HepG2 (cell line): ENCODE data around the gene SDE2. TPM values are rescaled to one million over a fixed set of nuclear protein-coding genes. Genes with fewer than 3 reads are reported as not detected.

ENCODE experiments used
- ATAC-seq: fragments of 200-7000 bp; cut with Tn5 transposase; 3 replicates; pipeline ENCODE4 v1.9.1; 2020; ENCODE audit warnings: mild to moderate bottlenecking, moderate library complexity
- BruUV-seq: library from RNA; stranded (reverse); fragments of 400-500 nt; replicated peaks from 2 replicates; lab custom pipeline; 2021; lab: Mats Ljungman, UMichigan
- CTCF ChIA-PET: fragments of 300-600 bp; formaldehyde crosslinking; extraction: SDS; loops from one replicate; lab custom pipeline; 2021; ENCODE audit warnings: low total read pairs, inconsistent platforms, low intra/inter-chr PET ratio; lab: Yijun Ruan, JAX
- POLR2A ChIA-PET: fragments of 350-600 bp; sonication (Branson Sonifier 250); formaldehyde crosslinking; loops from one replicate; lab custom pipeline; 2020; ENCODE audit warnings: antibody characterized with exemption, inconsistent platforms; lab: Yijun Ruan, JAX
- DNase-seq: peaks from one replicate; pipeline ENCODE4 v3.0.0-alpha.2; 2015; ENCODE audit warnings: low spot score
- FAIRE-seq: peaks from 3 replicates; lab custom pipeline; 2011; peaks lifted over from hg19 to GRCh38; lab: Jason Lieb, UNC
- H2AFZ ChIP-seq: one replicate; pipeline ENCODE4 v1.6.1; 2011; ENCODE audit warnings: low read length, inconsistent platforms
- H3K27ac ChIP-seq: fragments of 300-600 bp; 3 replicates; pipeline ENCODE4 v1.8.0; 2011; ENCODE audit warnings: mixed run types, mild to moderate bottlenecking, mixed read lengths, low read length, inconsistent platforms; ENCODE audit not compliant: insufficient read depth; ENCODE audit errors: extremely low read length
- H3K27me3 ChIP-seq, 2 experiments: fragments of 200-600 bp in 1 of 2; 2 replicates in 1 of 2; 3 replicates in 1 of 2; pipeline versions ENCODE4 v1.6.0 to v1.8.0; 2011; ENCODE audit warnings: low read length in 2 of 2, mild to moderate bottlenecking in 2 of 2, moderate library complexity in 2 of 2, inconsistent platforms in 1 of 2; ENCODE audit not compliant: insufficient read depth in 2 of 2, control insufficient read depth in 1 of 2
- H3K36me3 ChIP-seq, 2 experiments: fragments of 200-600 bp in 1 of 2; replicated peaks in 1 of 2; 2 replicates in 1 of 2; 3 replicates in 1 of 2; pipeline versions ENCODE4 v1.5.1 to v1.8.0; 2011; ENCODE audit warnings: low read length in 2 of 2, inconsistent platforms in 1 of 2; ENCODE audit not compliant: insufficient read depth in 2 of 2, control insufficient read depth in 1 of 2
- H3K4me1 ChIP-seq: 2 replicates; pipeline ENCODE4 v1.5.1; 2012; ENCODE audit warnings: low read length, inconsistent platforms; ENCODE audit not compliant: insufficient read depth
- H3K4me2 ChIP-seq: 2 replicates; pipeline ENCODE4 v1.6.0; 2011; ENCODE audit warnings: low read depth, low read length, inconsistent platforms
- H3K4me3 ChIP-seq, 3 experiments: fragments of 200-600 bp in 1 of 3; sonication (generic), shearing (Covaris generic) in 1 of 3; replicated peaks in 1 of 3; 2 replicates each; pipeline ENCODE4 v1.5.1; 2011 to 2016; ENCODE audit warnings: low read length in 3 of 3, inconsistent platforms in 2 of 3, low read depth in 2 of 3, mild to moderate bottlenecking in 2 of 3, control low read depth in 1 of 3, mixed read lengths in 1 of 3; ENCODE audit not compliant: insufficient read depth in 1 of 3
- H3K79me2 ChIP-seq: one replicate; pipeline ENCODE4 v1.6.1; 2011; ENCODE audit warnings: low read length, inconsistent platforms; ENCODE audit not compliant: insufficient read depth
- H3K9ac ChIP-seq: 2 replicates; pipeline ENCODE4 v1.6.0; 2011; ENCODE audit warnings: mild to moderate bottlenecking, low read depth, low read length, inconsistent platforms; ENCODE audit not compliant: insufficient read depth
- H3K9me3 ChIP-seq: 2 replicates; pipeline ENCODE4 v1.5.1; 2012; ENCODE audit warnings: mild to moderate bottlenecking, low read length
- H4K20me1 ChIP-seq: 2 replicates; pipeline ENCODE4 v1.6.0; 2011; ENCODE audit warnings: inconsistent platforms, mild to moderate bottlenecking, low read length, moderate library complexity; ENCODE audit not compliant: insufficient read depth
- MATR3 ChIP-seq: sonication (generic); formaldehyde crosslinking; IDR thresholded peaks from 2 replicates; pipeline ENCODE4 v1.4.0; 2020; ENCODE audit warnings: missing genetic modification reagents
- PHF5A ChIP-seq: IDR thresholded peaks from one replicate; pipeline ENCODE4 v1.6.1; 2018; ENCODE audit warnings: low read depth, missing genetic modification reagents; ENCODE audit not compliant: unreplicated experiment
- ZNF205 ChIP-seq: IDR thresholded peaks from 2 replicates; pipeline ENCODE4 v1.6.1; 2018; ENCODE audit warnings: missing biosample characterization, missing genetic modification reagents
- WGBS: methylation state at CpG from one replicate; pipeline ENCODE4 v1.1.6; 2017; ENCODE audit warnings: low lambda C conversion rate; 5-methylcytosine and 5-hydroxymethylcytosine counted together
- in situ Hi-C: cut with HindIII; loops from 2 replicates; pipeline ENCODE4 v1.10.0; 2017; ENCODE audit warnings: low pct_unique_long_range_greater_than_20kb; ENCODE audit not compliant: extremely low pct_ligation_motif_present
- intact Hi-C: fragments of 100-400 bp; cut with micrococcal nuclease; formaldehyde crosslinking; loops from one replicate; pipeline ENCODE4 v1.10.0; 2022; ENCODE audit not compliant: unreplicated experiment
- polyA plus RNA-seq, 8 experiments: library from polyadenylated mRNA; depleted of rRNA in 3 of 8; stranded (reverse) in 7 of 8; unstranded in 1 of 8; fragments of >200 nt; fragmentation: Illumina TruSeq in 4 of 8; extraction: Trizol in 4 of 8; gene quantifications; 2 replicates each; pipeline versions ENCODE4 v1.2.1 to v1.2.3, GENCODE V29; 2011 to 2016; ENCODE audit warnings: low read depth in 4 of 8, missing spikeins in 1 of 8, mixed read lengths in 1 of 8; ENCODE audit not compliant: insufficient read depth in 1 of 8
- total RNA-seq, 5 experiments: library from RNA; depleted of rRNA; stranded (reverse); fragments of >200 nt; fragmentation: Illumina TruSeq; extraction: Trizol; gene quantifications; 2 replicates each; pipeline ENCODE4 v1.2.3, GENCODE V29; 2016; ENCODE audit warnings: low read depth in 1 of 5
- TF ChIP-seq, protein P1 (sequence below): sonication (generic); formaldehyde crosslinking; IDR thresholded peaks from 2 replicates; pipeline ENCODE4 v1.4.0; 2020; ENCODE audit warnings: missing genetic modification reagents
- TF ChIP-seq, protein P2 (sequence below): sonication (generic); formaldehyde crosslinking; IDR thresholded peaks from 2 replicates; pipeline ENCODE4 v1.9.0; 2022; ENCODE audit warnings: missing genetic modification reagents, mild to moderate bottlenecking, borderline replicate concordance
- TF ChIP-seq, protein P3 (sequence below): sonication (generic); formaldehyde crosslinking; IDR thresholded peaks from 2 replicates; pipeline ENCODE4 v1.4.0; 2020; ENCODE audit warnings: mild to moderate bottlenecking, missing genetic modification reagents

Gene SDE2
- total and polyA plus RNA-seq, 2 of the 13 experiments (the other 11 are each of a cell fraction or from before 2014, with no cell fraction given), result 10.8 to 19.6 TPM

GRCh38 chr1:225950905-225951497, 48.1 kb downstream of the SDE2 start:
- ChIA-PET CTCF (no interaction called here), POLR2A (interaction anchor here (1.7 kb wide), 1 partner anchor 27 kb away, joined by 5 read pairs; the partner anchor contains the start of gene PYCR2)
- peaks cover 4 to 18% of the 10 kb centered on the region in 2 experiments; a peak in 4 of 5 replicates for H3K27me3 ChIP-seq
- no peaks in the 10 kb centered on the region for H4K20me1 ChIP-seq
- no peak overlapping the region for H3K9ac ChIP-seq
- peak overlapping the region in 1 of 3 experiments; percentile 17; a peak in 1 of 6 replicates for H3K4me3 ChIP-seq
- H2AFZ ChIP-seq, result no peak overlapping the region
- no peaks in the 10 kb centered on the region for H3K9me3 ChIP-seq
- WGBS, result 44% methylated on average over 9 of the region's 9 CpGs
- peak overlapping the region; percentile 53 for H3K4me2 ChIP-seq
- H3K4me1 ChIP-seq, result peaks cover 23% of the 10 kb centered on the region
- no peaks in the 10 kb centered on the region for H3K36me3 ChIP-seq
- TF ChIP-seq, protein P1, sequence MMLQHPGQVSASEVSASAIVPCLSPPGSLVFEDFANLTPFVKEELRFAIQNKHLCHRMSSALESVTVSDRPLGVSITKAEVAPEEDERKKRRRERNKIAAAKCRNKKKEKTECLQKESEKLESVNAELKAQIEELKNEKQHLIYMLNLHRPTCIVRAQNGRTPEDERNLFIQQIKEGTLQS, result no peak
- TF ChIP-seq, protein P2, sequence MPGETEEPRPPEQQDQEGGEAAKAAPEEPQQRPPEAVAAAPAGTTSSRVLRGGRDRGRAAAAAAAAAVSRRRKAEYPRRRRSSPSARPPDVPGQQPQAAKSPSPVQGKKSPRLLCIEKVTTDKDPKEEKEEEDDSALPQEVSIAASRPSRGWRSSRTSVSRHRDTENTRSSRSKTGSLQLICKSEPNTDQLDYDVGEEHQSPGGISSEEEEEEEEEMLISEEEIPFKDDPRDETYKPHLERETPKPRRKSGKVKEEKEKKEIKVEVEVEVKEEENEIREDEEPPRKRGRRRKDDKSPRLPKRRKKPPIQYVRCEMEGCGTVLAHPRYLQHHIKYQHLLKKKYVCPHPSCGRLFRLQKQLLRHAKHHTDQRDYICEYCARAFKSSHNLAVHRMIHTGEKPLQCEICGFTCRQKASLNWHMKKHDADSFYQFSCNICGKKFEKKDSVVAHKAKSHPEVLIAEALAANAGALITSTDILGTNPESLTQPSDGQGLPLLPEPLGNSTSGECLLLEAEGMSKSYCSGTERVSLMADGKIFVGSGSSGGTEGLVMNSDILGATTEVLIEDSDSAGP (CRISPR knock-in tag), result peak; percentile 34; the same call in 1 of the 2 replicates
- TF ChIP-seq PHF5A (CRISPR knock-in tag) (no peak), ZNF205 (CRISPR knock-in tag) (peak; percentile 70; the same call in 1 of the 2 replicates), MATR3 (CRISPR knock-in tag) (no peak)
- TF ChIP-seq, protein P3, sequence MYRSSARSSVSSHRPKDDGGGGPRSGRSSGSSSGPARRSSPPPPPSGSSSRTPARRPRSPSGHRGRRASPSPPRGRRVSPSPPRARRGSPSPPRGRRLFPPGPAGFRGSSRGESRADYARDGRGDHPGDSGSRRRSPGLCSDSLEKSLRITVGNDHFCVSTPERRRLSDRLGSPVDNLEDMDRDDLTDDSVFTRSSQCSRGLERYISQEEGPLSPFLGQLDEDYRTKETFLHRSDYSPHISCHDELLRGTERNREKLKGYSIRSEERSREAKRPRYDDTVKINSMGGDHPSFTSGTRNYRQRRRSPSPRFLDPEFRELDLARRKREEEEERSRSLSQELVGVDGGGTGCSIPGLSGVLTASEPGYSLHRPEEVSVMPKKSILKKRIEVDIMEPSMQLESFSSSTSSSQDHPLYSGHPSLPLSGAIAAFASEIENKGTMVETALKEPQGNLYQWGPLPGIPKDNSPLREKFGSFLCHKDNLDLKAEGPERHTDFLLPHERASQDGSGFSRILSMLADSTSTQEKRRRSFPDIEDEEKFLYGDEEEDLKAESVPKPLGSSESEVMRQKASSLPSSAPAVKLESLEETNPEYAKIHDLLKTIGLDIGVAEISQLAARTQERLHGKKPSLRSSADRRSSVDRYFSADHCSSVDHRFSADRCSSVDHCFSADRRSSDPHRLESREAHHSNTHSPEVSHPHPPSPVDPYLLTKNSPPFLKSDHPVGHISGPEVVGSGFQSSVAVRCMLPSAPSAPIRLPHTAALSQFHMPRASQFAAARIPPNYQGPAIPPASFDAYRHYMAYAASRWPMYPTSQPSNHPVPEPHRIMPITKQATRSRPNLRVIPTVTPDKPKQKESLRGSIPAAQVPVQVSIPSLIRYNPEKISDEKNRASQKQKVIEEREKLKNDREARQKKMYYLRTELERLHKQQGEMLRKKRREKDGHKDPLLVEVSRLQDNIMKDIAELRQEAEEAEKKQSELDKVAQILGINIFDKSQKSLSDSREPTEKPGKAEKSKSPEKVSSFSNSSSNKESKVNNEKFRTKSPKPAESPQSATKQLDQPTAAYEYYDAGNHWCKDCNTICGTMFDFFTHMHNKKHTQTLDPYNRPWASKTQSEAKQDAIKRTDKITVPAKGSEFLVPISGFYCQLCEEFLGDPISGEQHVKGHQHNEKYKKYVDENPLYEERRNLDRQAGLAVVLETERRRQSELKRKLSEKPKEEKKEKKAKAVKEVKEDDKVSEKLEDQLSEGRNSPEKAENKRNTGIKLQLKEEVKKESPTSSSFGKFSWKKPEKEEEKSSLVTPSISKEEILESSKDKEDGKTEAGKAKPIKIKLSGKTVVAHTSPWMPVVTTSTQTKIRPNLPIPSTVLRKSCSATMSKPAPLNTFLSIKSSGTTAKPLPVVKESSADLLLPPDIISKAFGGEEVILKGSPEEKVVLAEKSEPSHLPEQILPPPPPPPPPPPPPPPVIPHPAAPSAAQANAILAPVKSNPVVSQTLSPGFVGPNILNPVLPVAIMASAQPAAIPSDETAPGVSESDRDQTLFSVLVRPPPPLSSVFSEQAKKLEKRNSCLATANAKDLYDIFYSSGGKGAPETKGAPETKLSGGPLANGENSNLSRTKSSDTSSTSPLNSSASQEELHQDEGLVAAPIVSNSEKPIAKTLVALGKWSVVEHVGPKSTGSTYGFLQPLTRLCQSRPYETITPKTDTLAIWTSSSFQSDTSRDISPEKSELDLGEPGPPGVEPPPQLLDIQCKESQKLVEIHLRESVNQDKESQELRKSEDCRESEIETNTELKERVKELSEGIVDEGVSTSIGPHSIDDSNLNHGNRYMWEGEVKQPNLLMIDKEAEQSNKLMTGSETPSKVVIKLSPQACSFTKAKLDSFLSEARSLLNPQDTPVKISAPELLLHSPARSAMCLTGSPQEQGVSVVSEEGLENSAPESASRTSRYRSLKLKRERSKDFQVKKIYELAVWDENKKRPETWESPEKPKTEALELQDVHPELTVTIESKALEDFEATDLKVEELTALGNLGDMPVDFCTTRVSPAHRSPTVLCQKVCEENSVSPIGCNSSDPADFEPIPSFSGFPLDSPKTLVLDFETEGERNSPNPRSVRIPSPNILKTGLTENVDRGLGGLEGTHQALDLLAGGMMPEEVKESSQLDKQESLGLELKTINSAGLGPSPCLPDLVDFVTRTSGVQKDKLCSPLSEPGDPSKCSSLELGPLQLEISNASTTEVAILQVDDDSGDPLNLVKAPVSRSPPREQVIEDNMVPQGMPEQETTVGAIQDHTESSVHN (CRISPR knock-in tag), result no peak
- in situ Hi-C loops, result loop anchor here (25.0 kb wide), 1 partner anchor 639 kb away; no protein-coding TSS in a partner anchor
- ATAC-seq (peak; percentile 94), FAIRE-seq (no peak), DNase-seq (no peak)
- no peaks in the 10 kb centered on the region for H3K79me2 ChIP-seq
- BruUV-seq, result no TSS peak
- no peak overlapping the region for H3K27ac ChIP-seq
- intact Hi-C loops, result no loop called here
